Keratinocyte (primary cell): ENCODE measurements around the gene PTGES. TPM values are rescaled to one million over a fixed set of nuclear protein-coding genes. Genes with fewer than 3 reads are reported as not detected.

Source experiments
- DNase-seq: peaks from one replicate; pipeline ENCODE4 v3.0.0-alpha.2; 2011; ENCODE audit warnings: low read depth, missing footprints, low spot score
- FAIRE-seq: peaks from 2 replicates; lab custom pipeline; 2011; peaks lifted over from hg19 to GRCh38; lab: Jason Lieb, UNC
- H2AFZ ChIP-seq: 2 replicates; pipeline ENCODE4 v1.6.0; 2012; ENCODE audit warnings: low read length, control low read depth, inconsistent platforms; ENCODE audit not compliant: control insufficient read depth
- H3K27ac ChIP-seq: 2 replicates; pipeline ENCODE4 v1.5.1; 2011; ENCODE audit warnings: low read length; ENCODE audit not compliant: control insufficient read depth, insufficient read depth
- H3K27me3 ChIP-seq: 3 replicates; pipeline ENCODE4 v1.6.0; 2011; ENCODE audit warnings: low read length; ENCODE audit not compliant: control insufficient read depth, insufficient read depth; ENCODE audit errors: extremely low read depth
- H3K36me3 ChIP-seq, 2 experiments: 2 replicates in 1 of 2; 3 replicates in 1 of 2; pipeline ENCODE4 v1.5.1; 2011; ENCODE audit warnings: low read length in 2 of 2, mild to moderate bottlenecking in 1 of 2; ENCODE audit not compliant: control insufficient read depth in 2 of 2, insufficient read depth in 2 of 2; ENCODE audit errors: extremely low read depth in 1 of 2
- H3K4me1 ChIP-seq: 3 replicates; pipeline ENCODE4 v1.5.1; 2011; ENCODE audit warnings: low read length; ENCODE audit not compliant: control insufficient read depth, insufficient read depth; ENCODE audit errors: extremely low read depth
- H3K4me2 ChIP-seq: 3 replicates; pipeline ENCODE4 v1.6.0; 2011; ENCODE audit warnings: low read depth, low read length; ENCODE audit not compliant: control insufficient read depth, insufficient read depth; ENCODE audit errors: extremely low read depth
- H3K4me3 ChIP-seq, 3 experiments: fragments of 200-600 bp in 1 of 3; sonication (generic) in 1 of 3; 2 replicates in 2 of 3; 3 replicates in 1 of 3; pipeline ENCODE4 v1.5.1; 2011 to 2016; ENCODE audit warnings: low read length in 3 of 3, mild to moderate bottlenecking in 3 of 3, control low read depth in 2 of 3, inconsistent platforms in 1 of 3, low read depth in 1 of 3, mixed read lengths in 1 of 3, mixed run types in 1 of 3, moderate library complexity in 1 of 3; ENCODE audit not compliant: control insufficient read depth in 2 of 3, insufficient read depth in 2 of 3; ENCODE audit errors: extremely low read depth in 1 of 3
- H3K79me2 ChIP-seq: 2 replicates; pipeline ENCODE4 v1.6.0; 2012; ENCODE audit warnings: low read length; ENCODE audit not compliant: control insufficient read depth, insufficient read depth
- H3K9ac ChIP-seq: 3 replicates; pipeline ENCODE4 v1.6.0; 2011; ENCODE audit warnings: low read length; ENCODE audit not compliant: control insufficient read depth, insufficient read depth; ENCODE audit errors: extremely low read depth
- H3K9me1 ChIP-seq: 3 replicates; pipeline ENCODE4 v1.6.0; 2011; ENCODE audit warnings: low read length; ENCODE audit not compliant: control insufficient read depth, insufficient read depth; ENCODE audit errors: extremely low read depth
- H3K9me3 ChIP-seq: 2 replicates; pipeline ENCODE4 v1.5.1; 2012; ENCODE audit warnings: low read depth, low read length; ENCODE audit not compliant: control insufficient read depth
- H4K20me1 ChIP-seq: 3 replicates; pipeline ENCODE4 v1.6.0; 2011; ENCODE audit warnings: low read length; ENCODE audit not compliant: control insufficient read depth, insufficient read depth; ENCODE audit errors: extremely low read depth
- EZH2 ChIP-seq: IDR thresholded peaks from one replicate; pipeline ENCODE4 v1.6.1; 2012; ENCODE audit warnings: inconsistent platforms, mild to moderate bottlenecking, low read length, moderate library complexity
- dilution Hi-C: fragments of 300-500 bp; cut with MboI; formaldehyde crosslinking; loops from one replicate; pipeline ENCODE4 v1.7.0; 2020; ENCODE audit warnings: low sequenced_read_pairs; ENCODE audit not compliant: extremely low pct_ligation_motif_present
- polyA plus RNA-seq, 5 experiments: library from polyadenylated mRNA; depleted of rRNA in 3 of 5; stranded (reverse) in 3 of 5; stranded (forward) in 1 of 5; unstranded in 1 of 5; fragments of >200 nt; gene quantifications; 1 replicate in 1 of 5; 2 replicates in 3 of 5; 3 replicates in 1 of 5; pipeline versions ENCODE4 v1.2.1 to v1.2.3, GENCODE V29; 2011 to 2012; ENCODE audit warnings: missing spikeins in 2 of 5, low read depth in 1 of 5, low replicate concordance in 1 of 5
- TF ChIP-seq, protein P1 (sequence below), 3 experiments: IDR thresholded peaks in 1 of 3; conservative IDR thresholded peaks in 1 of 3; optimal IDR thresholded peaks in 1 of 3; 2 replicates in 2 of 3; 3 replicates in 1 of 3; pipeline versions ENCODE3 to v1.5.1; 2011; ENCODE audit warnings: low read length in 3 of 3, mild to moderate bottlenecking in 3 of 3, moderate library complexity in 2 of 3, control low read depth in 1 of 3, inconsistent platforms in 1 of 3; ENCODE audit not compliant: insufficient read depth in 2 of 3; ENCODE audit errors: extremely low read depth in 1 of 3

PTGES gene
- polyA plus RNA-seq, 1 donor (not counting 4 experiments of a cell fraction or from before 2014, with no cell fraction given): 19.7 TPM

- peaks cover 48% of the 10 kb centered on the region for H3K27me3 ChIP-seq
- no peaks in the 10 kb centered on the region for H3K9me1 ChIP-seq
- H3K4me3 ChIP-seq: no peak overlapping the region
- H3K36me3 ChIP-seq: no peaks in the 10 kb centered on the region
- H3K79me2 ChIP-seq: no peaks in the 10 kb centered on the region
- H3K4me1 ChIP-seq: no peaks in the 10 kb centered on the region
- H4K20me1 ChIP-seq: no peaks in the 10 kb centered on the region
- no peak for DNase-seq
- no peak for TF ChIP-seq EZH2
- TF ChIP-seq, protein P1, sequence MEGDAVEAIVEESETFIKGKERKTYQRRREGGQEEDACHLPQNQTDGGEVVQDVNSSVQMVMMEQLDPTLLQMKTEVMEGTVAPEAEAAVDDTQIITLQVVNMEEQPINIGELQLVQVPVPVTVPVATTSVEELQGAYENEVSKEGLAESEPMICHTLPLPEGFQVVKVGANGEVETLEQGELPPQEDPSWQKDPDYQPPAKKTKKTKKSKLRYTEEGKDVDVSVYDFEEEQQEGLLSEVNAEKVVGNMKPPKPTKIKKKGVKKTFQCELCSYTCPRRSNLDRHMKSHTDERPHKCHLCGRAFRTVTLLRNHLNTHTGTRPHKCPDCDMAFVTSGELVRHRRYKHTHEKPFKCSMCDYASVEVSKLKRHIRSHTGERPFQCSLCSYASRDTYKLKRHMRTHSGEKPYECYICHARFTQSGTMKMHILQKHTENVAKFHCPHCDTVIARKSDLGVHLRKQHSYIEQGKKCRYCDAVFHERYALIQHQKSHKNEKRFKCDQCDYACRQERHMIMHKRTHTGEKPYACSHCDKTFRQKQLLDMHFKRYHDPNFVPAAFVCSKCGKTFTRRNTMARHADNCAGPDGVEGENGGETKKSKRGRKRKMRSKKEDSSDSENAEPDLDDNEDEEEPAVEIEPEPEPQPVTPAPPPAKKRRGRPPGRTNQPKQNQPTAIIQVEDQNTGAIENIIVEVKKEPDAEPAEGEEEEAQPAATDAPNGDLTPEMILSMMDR (optimal IDR thresholded peaks at IDR 0.05 in 1 of 3, IDR thresholded peaks at IDR 0.05 in 1 of 3, conservative IDR thresholded peaks at IDR 0.05 in 1 of 3; ENCODE audit: extremely low read depth in 1 of 3, insufficient read depth in 2 of 3, low read length in 3 of 3): no peak
- FAIRE-seq: no peak
- H3K9me3 ChIP-seq: no peaks in the 10 kb centered on the region
- H3K4me2 ChIP-seq: no peak overlapping the region
- dilution Hi-C loops: no loop called here
- H3K9ac ChIP-seq: no peak overlapping the region
- H3K27ac ChIP-seq: no peak overlapping the region
- no peak overlapping the region for H2AFZ ChIP-seq
Observed at GRCh38 chr9:129693741-129694140, 59.1 kb downstream of the PTGES start.

GRCh38 chr9:129692534-129692933 is 60.3 kb downstream of the PTGES start:
- DNase-seq: no peak

More at GRCh38 chr9:129692534-129692933, 60.3 kb downstream of the PTGES start:
- no peak overlapping the region for H3K4me2 ChIP-seq
- H3K9ac ChIP-seq: no peak overlapping the region
- H3K79me2 ChIP-seq: no peaks in the 10 kb centered on the region
- no peak overlapping the region for H3K27ac ChIP-seq
- H3K9me3 ChIP-seq: no peaks in the 10 kb centered on the region
- H3K4me3 ChIP-seq: no peak overlapping the region
- H3K36me3 ChIP-seq: no peaks in the 10 kb centered on the region
- H3K27me3 ChIP-seq: peaks cover 38% of the 10 kb centered on the region
- TF ChIP-seq EZH2: no peak
- TF ChIP-seq, protein P1 (optimal IDR thresholded peaks at IDR 0.05 in 1 of 3, IDR thresholded peaks at IDR 0.05 in 1 of 3, conservative IDR thresholded peaks at IDR 0.05 in 1 of 3; ENCODE audit: extremely low read depth in 1 of 3, insufficient read depth in 2 of 3, low read length in 3 of 3): no peak
- no peak for FAIRE-seq
- no peak overlapping the region for H2AFZ ChIP-seq
- H4K20me1 ChIP-seq: no peaks in the 10 kb centered on the region
- no peaks in the 10 kb centered on the region for H3K4me1 ChIP-seq
- dilution Hi-C loops: no loop called here
- no peaks in the 10 kb centered on the region for H3K9me1 ChIP-seq

Other genes with a start within 250 kb of the PTGES start
- gene C9orf50, start 131.9 kb downstream of the PTGES start, polyA plus RNA-seq: not detected in 3 replicates
- gene NTMT1, start 126.9 kb downstream of the PTGES start, polyA plus RNA-seq: 46.0 to 50.2 TPM (median 48.2 TPM) in 3 replicates
- gene ASB6, start 110.9 kb downstream of the PTGES start, polyA plus RNA-seq: 16.3 to 23.8 TPM (median 23.7 TPM) in 3 replicates
- gene PRRX2, start 87.4 kb downstream of the PTGES start, polyA plus RNA-seq: 0.06 to 0.19 TPM in 2 of 3 replicates, not detected in the other
- gene TOR1B, start 50.1 kb upstream of the PTGES start, polyA plus RNA-seq: 24.2 to 26.5 TPM (median 26.3 TPM) in 3 replicates
- gene TOR1A, start 71.1 kb upstream of the PTGES start, polyA plus RNA-seq: 60.6 to 76.1 TPM (median 61.5 TPM) in 3 replicates
- 37.4 to 69.9 TPM (median 66.5 TPM) in 3 replicates for gene C9orf78, start 82.2 kb upstream of the PTGES start, polyA plus RNA-seq
- gene USP20, start 82.4 kb upstream of the PTGES start, polyA plus RNA-seq: 6.4 to 10.0 TPM (median 9.1 TPM) in 3 replicates